ENCODE measurements around the gene SH3BP1. TPM values are rescaled to one million over a fixed set of nuclear protein-coding genes. Genes with fewer than 3 reads are reported as not detected.

Gene SH3BP1
- total and polyA plus RNA-seq, 7 experiments from 2014 or later: 12.9 to 157 (median 80.4) TPM

- Histone ChIP-seq H3K27me3 (ENCODE audit: control insufficient read depth in 2 of 2, insufficient read depth in 2 of 2, low read length in 2 of 2) (no peaks in the 10 kb centered on the region), H3K9me3 (ENCODE audit: control insufficient read depth in 2 of 3, low read length in 3 of 3) (no peaks in the 10 kb centered on the region), H3K4me1 (ENCODE audit: control insufficient read depth in 2 of 2, insufficient read depth in 2 of 2, low read length in 2 of 2) (peaks cover 22 to 39% of the 10 kb centered on the region in 2 donors), H3K27ac (ENCODE audit: low read depth, low read length) (peak overlapping the region; percentile 99), H3K36me3 (ENCODE audit: control insufficient read depth in 2 of 3, insufficient read depth in 3 of 3, low read length in 3 of 3) (no peaks in the 10 kb centered on the region), H3K4me3 (ENCODE audit: low read length) (peak overlapping the region; percentile 60)
- peak overlapping the region; percentile 94 to 100 (median 100) for H3K27ac Mint-ChIP-seq
- H3K27me3 Mint-ChIP-seq: no peaks in the 10 kb centered on the region
- peak overlapping the region; percentile 82 to 99 (median 91) for H3K4me3 Mint-ChIP-seq
- intact Hi-C loops (cut with micrococcal nuclease): loop anchor here (5.0 to 10.0 kb wide), 4 partner anchors 131 to 451 kb away; partner anchors contain the start of genes CYTH4 (in 1 of the 2), EIF3L (in 1 of the 2) and GCAT (in 1 of the 2)
- POLR2A ChIA-PET: interaction anchor here (1.1 to 10.0 kb wide), 8 partner anchors 10 to 67 kb away, joined by 3 to 142 read pairs (median 36); partner anchors contain the start of genes GGA1, NOL12, PDXP and SH3BP1
- H3K36me3 Mint-ChIP-seq: peaks cover 0 to 9% (median 0%) of the 10 kb centered on the region in 5 donors
- peaks cover 9 to 68% (median 55%) of the 10 kb centered on the region in 7 donors for H3K4me1 Mint-ChIP-seq
- peaks cover 0 to 1% (median 0%) of the 10 kb centered on the region in 11 donors for H3K9me3 Mint-ChIP-seq
- CTCF ChIA-PET: interaction anchor here (0.6 to 13.7 kb wide), 2 partner anchors 38 to 63 kb away, joined by 3 to 254 read pairs; partner anchors contain the start of gene SH3BP1
- DNase-seq (peak in 1 of 9 donors; percentile 51), ATAC-seq (no peak)
These were observed 36.7 kb downstream of the SH3BP1 start for GRCh38 chr22:37675930-37676735.

GRCh38 chr22:37676736-37677492 is 37.4 kb downstream of the SH3BP1 start:
- H3K4me1 ChIP-seq (ENCODE audit: control insufficient read depth in 2 of 2, insufficient read depth in 2 of 2, low read length in 2 of 2): peaks cover 29 to 37% of the 10 kb centered on the region in 2 donors
- H3K27me3 Mint-ChIP-seq: no peaks in the 10 kb centered on the region
- peak overlapping the region; percentile 94 to 100 (median 100) for H3K27ac Mint-ChIP-seq
- peaks cover 0 to 10% (median 0%) of the 10 kb centered on the region in 5 donors for H3K36me3 Mint-ChIP-seq
- peak; percentile 93 for ATAC-seq
- peak overlapping the region; percentile 99 for H3K27ac ChIP-seq (ENCODE audit: low read depth, low read length)
- no peaks in the 10 kb centered on the region for H3K9me3 ChIP-seq (ENCODE audit: control insufficient read depth in 2 of 3, low read length in 3 of 3)
- POLR2A ChIA-PET: interaction anchor here (0.6 to 10.0 kb wide), 17 partner anchors 9 to 1293 kb away, joined by 3 to 142 read pairs (median 8); partner anchors contain the start of genes GGA1, NOL12, PDXP and SH3BP1
- no peaks in the 10 kb centered on the region for H3K27me3 ChIP-seq (ENCODE audit: control insufficient read depth in 2 of 2, insufficient read depth in 2 of 2, low read length in 2 of 2)
- H3K4me1 Mint-ChIP-seq: peaks cover 14 to 68% (median 60%) of the 10 kb centered on the region in 7 donors
- peak overlapping the region; percentile 82 to 99 (median 91) for H3K4me3 Mint-ChIP-seq
- peak overlapping the region; percentile 60 for H3K4me3 ChIP-seq (ENCODE audit: low read length)
- intact Hi-C loops (cut with micrococcal nuclease): loop anchor here (1.0 to 10.0 kb wide), 12 partner anchors 9 to 452 kb away; partner anchors contain the start of genes GGA1 (in 2 of the 2), NOL12 (in 2 of the 2), PDXP (in 2 of the 2) and CYTH4 (in 1 of the 2)
- H3K9me3 Mint-ChIP-seq: no peaks in the 10 kb centered on the region
- peak; percentile 82 to 95 (median 94) for DNase-seq
- CTCF ChIA-PET: interaction anchor here (0.6 to 13.7 kb wide), 3 partner anchors 15 to 39 kb away, joined by 3 to 254 read pairs (median 3); partner anchors contain the start of genes PDXP and SH3BP1
- no peaks in the 10 kb centered on the region for H3K36me3 ChIP-seq (ENCODE audit: control insufficient read depth in 2 of 3, insufficient read depth in 3 of 3, low read length in 3 of 3)

- peak overlapping the region; percentile 94 to 100 (median 100) for H3K27ac Mint-ChIP-seq
These were observed 38.1 kb downstream of the SH3BP1 start for GRCh38 chr22:37677493-37677974.

GRCh38 chr22:37678372-37678771 is 38.9 kb downstream of the SH3BP1 start:
- Histone ChIP-seq H3K36me3 (ENCODE audit: control insufficient read depth in 2 of 3, insufficient read depth in 3 of 3, low read length in 3 of 3) (no peaks in the 10 kb centered on the region), H3K4me3 (ENCODE audit: low read length) (no peak overlapping the region), H3K4me1 (ENCODE audit: control insufficient read depth in 2 of 2, insufficient read depth in 2 of 2, low read length in 2 of 2) (peaks cover 29% of the 10 kb centered on the region in 2 donors), H3K27me3 (ENCODE audit: control insufficient read depth in 2 of 2, insufficient read depth in 2 of 2, low read length in 2 of 2) (no peaks in the 10 kb centered on the region), H3K27ac (ENCODE audit: low read depth, low read length) (peak overlapping the region; percentile 99), H3K9me3 (ENCODE audit: control insufficient read depth in 2 of 3, low read length in 3 of 3) (no peaks in the 10 kb centered on the region)
- peaks cover 8 to 53% (median 47%) of the 10 kb centered on the region in 7 donors for H3K4me1 Mint-ChIP-seq
- H3K4me3 Mint-ChIP-seq: peak overlapping the region in 1 of 10 donors; percentile 58
- DNase-seq (no peak), ATAC-seq (no peak)
- intact Hi-C loops (cut with micrococcal nuclease): loop anchor here (5.0 to 10.0 kb wide), 4 partner anchors 129 to 454 kb away; partner anchors contain the start of genes CYTH4 (in 1 of the 2), EIF3L (in 1 of the 2) and GCAT (in 1 of the 2)
- ChIA-PET POLR2A (interaction anchor here (0.7 to 10.0 kb wide), 14 partner anchors 7 to 116 kb away, joined by 3 to 142 read pairs (median 10); partner anchors contain the start of genes GGA1, NOL12, PDXP and SH3BP1), CTCF (interaction anchor here (0.7 to 13.7 kb wide), 2 partner anchors 23 to 40 kb away, joined by 3 to 254 read pairs; partner anchors contain the start of gene SH3BP1)
- peak overlapping the region in 5 of 9 donors; percentile 68 to 100 (median 100) for H3K27ac Mint-ChIP-seq
- peaks cover 0 to 10% (median 0%) of the 10 kb centered on the region in 5 donors for H3K36me3 Mint-ChIP-seq
- no peaks in the 10 kb centered on the region for H3K27me3 Mint-ChIP-seq
- H3K9me3 Mint-ChIP-seq: no peaks in the 10 kb centered on the region

More at GRCh38 chr22:37677493-37677974, 38.1 kb downstream of the SH3BP1 start:
- H3K27me3 ChIP-seq (ENCODE audit: control insufficient read depth in 2 of 2, insufficient read depth in 2 of 2, low read length in 2 of 2): no peaks in the 10 kb centered on the region
- no peaks in the 10 kb centered on the region for H3K27me3 Mint-ChIP-seq
- DNase-seq: no peak
- no peaks in the 10 kb centered on the region for H3K9me3 ChIP-seq (ENCODE audit: control insufficient read depth in 2 of 3, low read length in 3 of 3)
- H3K9me3 Mint-ChIP-seq: no peaks in the 10 kb centered on the region
- peak overlapping the region; percentile 99 for H3K27ac ChIP-seq (ENCODE audit: low read depth, low read length)
- ChIA-PET POLR2A (interaction anchor here (1.0 to 10.0 kb wide), 15 partner anchors 8 to 72 kb away, joined by 3 to 142 read pairs (median 9); partner anchors contain the start of genes GGA1, NOL12, PDXP and SH3BP1), CTCF (interaction anchor here (0.6 to 13.7 kb wide), 3 partner anchors 16 to 40 kb away, joined by 3 to 254 read pairs (median 3); partner anchors contain the start of genes PDXP and SH3BP1)
- ATAC-seq: peak; percentile 61
- H3K4me3 ChIP-seq (ENCODE audit: low read length): peak overlapping the region; percentile 60
- peaks cover 8 to 61% (median 55%) of the 10 kb centered on the region in 7 donors for H3K4me1 Mint-ChIP-seq
- intact Hi-C loops (cut with micrococcal nuclease): loop anchor here (1.0 to 10.0 kb wide), 12 partner anchors 9 to 453 kb away; partner anchors contain the start of genes GGA1 (in 2 of the 2), NOL12 (in 2 of the 2), PDXP (in 2 of the 2) and CYTH4 (in 1 of the 2)
- H3K4me3 Mint-ChIP-seq: peak overlapping the region; percentile 82 to 99 (median 91)
- peaks cover 29 to 31% of the 10 kb centered on the region in 2 donors for H3K4me1 ChIP-seq (ENCODE audit: control insufficient read depth in 2 of 2, insufficient read depth in 2 of 2, low read length in 2 of 2)
- H3K36me3 ChIP-seq (ENCODE audit: control insufficient read depth in 2 of 3, insufficient read depth in 3 of 3, low read length in 3 of 3): no peaks in the 10 kb centered on the region
- peaks cover 0 to 10% (median 0%) of the 10 kb centered on the region in 5 donors for H3K36me3 Mint-ChIP-seq

- Mint-ChIP-seq H3K27me3 (no peaks in the 10 kb centered on the region), H3K9me3 (no peaks in the 10 kb centered on the region), H3K36me3 (peaks cover 0 to 8% (median 0%) of the 10 kb centered on the region in 5 donors), H3K4me3 (peak overlapping the region in 2 of 10 donors; percentile 31 to 51), H3K4me1 (peaks cover 8 to 40% (median 37%) of the 10 kb centered on the region in 7 donors), H3K27ac (peak overlapping the region in 8 of 9 donors; percentile 15 to 91 (median 57))
- no peaks in the 10 kb centered on the region for H3K36me3 ChIP-seq (ENCODE audit: control insufficient read depth in 2 of 3, insufficient read depth in 3 of 3, low read length in 3 of 3)
- ChIA-PET POLR2A (interaction anchor here (0.8 to 7.0 kb wide), 6 partner anchors 15 to 70 kb away, joined by 3 to 73 read pairs (median 5); partner anchors contain the start of gene PDXP), CTCF (interaction anchor here (0.7 to 13.7 kb wide), 6 partner anchors 12 to 52 kb away, joined by 3 to 254 read pairs (median 9); partner anchors contain the start of genes PDXP and SH3BP1)
- DNase-seq: no peak
- no peaks in the 10 kb centered on the region for H3K9me3 ChIP-seq (ENCODE audit: control insufficient read depth in 2 of 3, low read length in 3 of 3)
- ATAC-seq: no peak
- intact Hi-C loops (cut with micrococcal nuclease): loop anchor here (5.0 to 10.0 kb wide), 5 partner anchors 125 to 455 kb away; partner anchors contain the start of genes GCAT (in 2 of the 2), CYTH4 (in 1 of the 2) and EIF3L (in 1 of the 2)
- H3K4me3 ChIP-seq (ENCODE audit: low read length): no peak overlapping the region
- H3K4me1 ChIP-seq (ENCODE audit: control insufficient read depth in 2 of 2, insufficient read depth in 2 of 2, low read length in 2 of 2): peaks cover 24 to 26% of the 10 kb centered on the region in 2 donors
- no peaks in the 10 kb centered on the region for H3K27me3 ChIP-seq (ENCODE audit: control insufficient read depth in 2 of 2, insufficient read depth in 2 of 2, low read length in 2 of 2)
- H3K27ac ChIP-seq (ENCODE audit: low read depth, low read length): no peak overlapping the region
These were observed 40.2 kb downstream of the SH3BP1 start for GRCh38 chr22:37679670-37680069.
